ENCODE results near the gene SHE.

The SHE gene

GRCh38 chr1:154429841-154430611 is 72.2 kb downstream of the SHE start:
- no peak overlapping the region for H3K4me2 ChIP-seq (ENCODE audit: low read depth, low read length)
- H2AFZ ChIP-seq (ENCODE audit: low read length): no peak overlapping the region
- peaks cover 13% of the 10 kb centered on the region; the same call in 1 of the 2 replicates for H4K20me1 ChIP-seq (ENCODE audit: insufficient read depth, low read length)
- H3F3A ChIP-seq (ENCODE audit: insufficient read depth, low read length): no peaks in the 10 kb centered on the region
- no peak overlapping the region for H3K4me3 ChIP-seq (ENCODE audit: low read length)
- H3K9me3 ChIP-seq (replicated peaks; ENCODE audit: insufficient read depth, low read length): no peaks in the 10 kb centered on the region
- H3K27ac ChIP-seq (ENCODE audit: low read length): no peak overlapping the region
- no peaks in the 10 kb centered on the region for H3K4me1 ChIP-seq (ENCODE audit: low read length)
- TF ChIP-seq EZH2 (optimal IDR thresholded peaks at IDR 0.05; ENCODE audit: low read depth, low read length): no peak
- no peak for TF ChIP-seq CTCF (IDR thresholded peaks at IDR 0.05; ENCODE audit: low read length)
- no peak for TF ChIP-seq EZH2phosphoT487 (IDR thresholded peaks at IDR 0.05; ENCODE audit: low read length)
- H3K36me3 ChIP-seq (replicated peaks; ENCODE audit: insufficient read depth, low read length): peaks cover 38% of the 10 kb centered on the region
- no peak for DNase-seq
- no peaks in the 10 kb centered on the region for H3K27me3 ChIP-seq (replicated peaks; ENCODE audit: insufficient read depth, low read length)
- H3K79me2 ChIP-seq (ENCODE audit: low read length): peaks cover 100% of the 10 kb centered on the region
- H3K9ac ChIP-seq (ENCODE audit: low read length): no peak overlapping the region
- H3K9me2 ChIP-seq (replicated peaks; ENCODE audit: insufficient read depth, low read length): no peaks in the 10 kb centered on the region
